ENCODE data around the gene CITED4. TPM values are rescaled to one million over a fixed set of nuclear protein-coding genes. Genes with fewer than 3 reads are reported as not detected.
A peak's percentile ranks its signal among the peaks of the same experiment; 100 is the strongest.

CITED4 gene
- total RNA-seq, 4 donors from 2014 or later: 9.2 to 15.6 (median 14.1) TPM

GRCh38 chr1:40847023-40847745 is 15.0 kb downstream of the CITED4 start:
- H3K4me3 ChIP-seq: no peak overlapping the region
- H3K4me1 ChIP-seq: peaks cover 0 to 21% (median 0%) of the 10 kb centered on the region in 3 donors
- no peaks in the 10 kb centered on the region for H3K36me3 ChIP-seq
- H3K9me3 ChIP-seq: no peaks in the 10 kb centered on the region
- 68 to 77% methylated on average over 2 to 3 of the region's 6 CpGs for WGBS, 2 donors (ENCODE audit: low coverage in 1 of 2)
- H3K27me3 ChIP-seq: no peaks in the 10 kb centered on the region
- no peak for ATAC-seq
- no peak for TF ChIP-seq EP300 (IDR thresholded peaks at IDR 0.05)
- no peak for TF ChIP-seq POLR2A (IDR thresholded peaks at IDR 0.05)
- TF ChIP-seq POLR2AphosphoS5 (IDR thresholded peaks at IDR 0.05): no peak
- TF ChIP-seq, protein P1, sequence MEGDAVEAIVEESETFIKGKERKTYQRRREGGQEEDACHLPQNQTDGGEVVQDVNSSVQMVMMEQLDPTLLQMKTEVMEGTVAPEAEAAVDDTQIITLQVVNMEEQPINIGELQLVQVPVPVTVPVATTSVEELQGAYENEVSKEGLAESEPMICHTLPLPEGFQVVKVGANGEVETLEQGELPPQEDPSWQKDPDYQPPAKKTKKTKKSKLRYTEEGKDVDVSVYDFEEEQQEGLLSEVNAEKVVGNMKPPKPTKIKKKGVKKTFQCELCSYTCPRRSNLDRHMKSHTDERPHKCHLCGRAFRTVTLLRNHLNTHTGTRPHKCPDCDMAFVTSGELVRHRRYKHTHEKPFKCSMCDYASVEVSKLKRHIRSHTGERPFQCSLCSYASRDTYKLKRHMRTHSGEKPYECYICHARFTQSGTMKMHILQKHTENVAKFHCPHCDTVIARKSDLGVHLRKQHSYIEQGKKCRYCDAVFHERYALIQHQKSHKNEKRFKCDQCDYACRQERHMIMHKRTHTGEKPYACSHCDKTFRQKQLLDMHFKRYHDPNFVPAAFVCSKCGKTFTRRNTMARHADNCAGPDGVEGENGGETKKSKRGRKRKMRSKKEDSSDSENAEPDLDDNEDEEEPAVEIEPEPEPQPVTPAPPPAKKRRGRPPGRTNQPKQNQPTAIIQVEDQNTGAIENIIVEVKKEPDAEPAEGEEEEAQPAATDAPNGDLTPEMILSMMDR (IDR thresholded peaks at IDR 0.05): no peak
- no peak overlapping the region for H3K27ac ChIP-seq

DNA sequence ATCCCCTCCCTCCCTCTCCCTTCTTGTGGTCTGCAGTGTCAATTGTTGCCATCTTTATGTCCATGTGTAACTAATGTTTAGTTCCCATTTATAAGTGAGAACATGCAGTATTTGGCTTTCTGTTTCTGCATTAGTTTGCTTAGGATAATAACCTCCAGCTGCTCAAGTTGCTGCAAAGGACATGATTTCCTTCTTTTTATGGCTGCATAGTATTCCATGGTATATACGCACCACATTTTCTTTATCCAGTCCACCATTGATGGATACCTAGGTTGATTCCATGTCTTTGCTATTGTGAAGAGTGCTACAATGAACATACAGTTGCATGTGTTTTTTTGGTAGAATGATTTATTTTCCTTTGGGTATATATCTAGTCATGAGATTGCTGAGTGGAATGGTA is 16.3 kb downstream of the CITED4 start:
- Histone ChIP-seq H3K27ac (peak overlapping the region in 1 of 4 donors; percentile 31), H3K27me3 (no peaks in the 10 kb centered on the region), H3K4me3 (no peak overlapping the region), H3K9me3 (no peaks in the 10 kb centered on the region), H3K36me3 (no peaks in the 10 kb centered on the region), H3K4me1 (peaks cover 0 to 21% (median 0%) of the 10 kb centered on the region in 3 donors)
- TF ChIP-seq POLR2AphosphoS5 (IDR thresholded peaks at IDR 0.05) (no peak), EP300 (IDR thresholded peaks at IDR 0.05) (no peak), POLR2A (IDR thresholded peaks at IDR 0.05) (no peak)
- TF ChIP-seq, protein P1 (IDR thresholded peaks at IDR 0.05): no peak
- ATAC-seq: no peak
- WGBS, 2 donors (ENCODE audit: low coverage in 1 of 2): 90% methylated on average over 1 of the region's 1 CpG

DNA sequence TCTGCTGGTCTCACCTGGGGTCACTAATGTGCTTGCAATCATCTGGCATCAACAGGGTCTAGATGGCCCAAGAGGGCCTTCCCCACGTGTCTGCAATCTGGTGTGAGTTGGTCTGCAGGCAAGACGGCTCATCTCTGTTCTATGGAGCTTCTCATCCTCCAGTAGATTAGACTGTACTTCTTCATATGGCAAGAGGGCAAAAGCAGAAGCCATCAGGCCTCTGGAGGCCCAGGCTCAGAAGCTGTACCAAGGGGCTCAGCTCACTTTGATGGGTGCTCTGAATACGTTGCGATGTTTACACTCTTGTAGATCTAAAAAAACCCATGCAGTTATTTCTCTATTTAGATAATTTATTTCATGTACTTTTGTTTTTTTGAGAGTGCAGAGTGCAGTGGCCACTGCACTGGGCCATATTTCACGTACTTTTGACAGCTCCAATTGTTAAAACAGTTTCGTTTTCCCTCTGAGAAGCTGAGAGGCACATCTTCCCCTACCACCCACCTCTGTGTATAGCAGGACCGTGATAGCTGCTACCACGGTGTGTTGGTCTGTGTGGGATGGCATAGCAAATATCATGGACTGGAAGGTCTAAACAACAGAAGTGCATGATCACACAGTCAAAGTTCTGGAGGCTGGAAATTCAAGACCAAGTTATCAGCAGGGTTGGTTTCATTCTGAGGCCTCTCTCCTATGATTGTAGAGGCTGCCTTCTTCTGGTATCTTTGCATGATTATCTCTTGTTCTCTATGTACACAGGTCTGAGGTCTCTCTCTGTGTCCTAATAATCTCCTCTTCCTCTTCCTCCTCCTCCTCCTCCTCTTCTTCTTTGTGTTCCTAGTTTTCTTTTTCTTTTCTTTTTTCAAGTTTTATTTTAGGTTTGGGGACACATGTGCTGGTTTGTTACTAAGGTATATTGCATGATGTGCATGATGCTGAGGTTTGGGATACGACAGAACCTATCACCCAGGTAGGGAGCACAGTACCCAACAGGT is 17.0 kb downstream of the CITED4 start:
- Histone ChIP-seq H3K36me3 (peaks cover 0 to under 1% of the 10 kb centered on the region in 2 donors), H3K4me3 (no peak overlapping the region), H3K27ac (peak overlapping the region in 1 of 4 donors; percentile 31), H3K9me3 (no peaks in the 10 kb centered on the region), H3K4me1 (peaks cover 0 to 21% (median 0%) of the 10 kb centered on the region in 3 donors), H3K27me3 (no peaks in the 10 kb centered on the region)
- TF ChIP-seq, protein P1 (IDR thresholded peaks at IDR 0.05): no peak
- TF ChIP-seq EP300 (IDR thresholded peaks at IDR 0.05) (no peak), POLR2AphosphoS5 (IDR thresholded peaks at IDR 0.05) (no peak)
- 58 to 60% methylated on average over 6 to 9 of the region's 9 CpGs for WGBS, 2 donors (ENCODE audit: low coverage in 1 of 2)
- no peak for ATAC-seq

- no peaks in the 10 kb centered on the region for H3K9me3 ChIP-seq
- TF ChIP-seq POLR2A (IDR thresholded peaks at IDR 0.05): no peak
- no peak for TF ChIP-seq POLR2AphosphoS5 (IDR thresholded peaks at IDR 0.05)
- H3K4me3 ChIP-seq: no peak overlapping the region
- H3K4me1 ChIP-seq: peaks cover 0 to 16% (median 0%) of the 10 kb centered on the region in 3 donors
- no peaks in the 10 kb centered on the region for H3K27me3 ChIP-seq
- ATAC-seq: no peak
- H3K27ac ChIP-seq: no peak overlapping the region
- peaks cover 0 to 12% of the 10 kb centered on the region in 2 donors for H3K36me3 ChIP-seq
- WGBS, 2 donors (ENCODE audit: low coverage in 1 of 2): 77 to 83% methylated on average over 2 to 4 of the region's 5 CpGs
Observed at GRCh38 chr1:40844079-40844478, 18.1 kb downstream of the CITED4 start.

- TF ChIP-seq POLR2A (IDR thresholded peaks at IDR 0.05) (no peak), POLR2AphosphoS5 (IDR thresholded peaks at IDR 0.05) (no peak), EP300 (IDR thresholded peaks at IDR 0.05) (no peak)
- TF ChIP-seq, protein P1 (IDR thresholded peaks at IDR 0.05): no peak
- Histone ChIP-seq H3K27ac (no peak overlapping the region), H3K4me3 (no peak overlapping the region), H3K9me3 (no peaks in the 10 kb centered on the region), H3K4me1 (peaks cover 0 to 16% (median 0%) of the 10 kb centered on the region in 3 donors), H3K27me3 (no peaks in the 10 kb centered on the region), H3K36me3 (peaks cover 0 to 26% of the 10 kb centered on the region in 2 donors)
- ATAC-seq: no peak
- WGBS, 2 donors (ENCODE audit: low coverage in 1 of 2): 100% methylated on average over 1 of the region's 3 CpGs
Observed at GRCh38 chr1:40842691-40843090, 19.5 kb downstream of the CITED4 start.

Data from gastroesophageal sphincter (tissue), 4 donors.